Stimulated activated CD4-positive, alpha-beta T cell treated with anti-CD3 and anti-CD28 coated beads, Interleukin-1b, Interleukin-23, amount 100 ng/mL, for 48 hours (primary cell): ENCODE measurements around the gene ACTN1.

ENCODE experiments used
- DNase-seq: peaks from one replicate; pipeline ENCODE4 v3.0.0-alpha.2; 2020

ACTN1 gene

GRCh38 chr14:68908201-68908600 is 70.9 kb downstream of the ACTN1 start:
- no peak for DNase-seq

DNA sequence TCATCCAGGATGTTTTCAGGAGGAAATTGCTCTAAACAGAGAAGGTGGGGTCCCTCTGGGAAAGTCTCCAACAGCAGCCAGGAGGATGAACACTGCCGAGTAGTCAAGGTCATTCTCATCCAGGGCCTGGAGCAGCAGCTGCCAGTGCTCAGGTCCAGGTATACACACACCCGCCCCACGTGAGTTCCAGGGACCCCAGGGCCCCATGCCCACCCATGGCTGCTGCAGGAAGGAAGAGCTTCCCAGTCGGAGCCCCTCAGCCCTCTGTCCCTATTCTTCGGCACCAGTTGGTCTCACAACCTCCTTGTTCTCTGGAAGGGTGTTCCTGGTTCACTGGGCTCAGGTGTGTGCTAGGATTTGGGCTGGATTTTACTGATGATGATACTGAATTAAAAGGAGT is 72.7 kb downstream of the ACTN1 start:
- no peak for DNase-seq

- DNase-seq: no peak
Observed at GRCh38 chr14:68905107-68905895, 73.8 kb downstream of the ACTN1 start.

DNA sequence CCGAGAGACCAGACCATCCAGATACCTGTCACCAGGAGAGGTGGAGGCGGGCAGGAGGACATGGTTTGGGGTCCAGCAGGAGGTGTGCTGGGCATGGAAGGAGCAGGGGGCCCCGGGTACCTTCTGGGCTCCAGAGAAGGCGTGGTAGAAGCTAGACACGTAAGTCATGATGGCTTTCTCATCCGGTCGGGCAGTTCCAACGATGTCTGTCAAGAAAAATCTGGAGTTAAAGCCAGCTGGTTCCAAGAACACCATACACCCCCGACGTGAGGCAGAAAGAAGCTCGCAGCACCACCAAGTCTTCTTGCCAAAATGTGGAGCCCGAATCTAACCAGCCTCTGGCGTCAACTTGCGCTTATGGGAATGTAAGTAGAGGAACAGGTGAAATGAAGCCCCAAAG is 76.7 kb downstream of the ACTN1 start:
- no peak for DNase-seq

DNA sequence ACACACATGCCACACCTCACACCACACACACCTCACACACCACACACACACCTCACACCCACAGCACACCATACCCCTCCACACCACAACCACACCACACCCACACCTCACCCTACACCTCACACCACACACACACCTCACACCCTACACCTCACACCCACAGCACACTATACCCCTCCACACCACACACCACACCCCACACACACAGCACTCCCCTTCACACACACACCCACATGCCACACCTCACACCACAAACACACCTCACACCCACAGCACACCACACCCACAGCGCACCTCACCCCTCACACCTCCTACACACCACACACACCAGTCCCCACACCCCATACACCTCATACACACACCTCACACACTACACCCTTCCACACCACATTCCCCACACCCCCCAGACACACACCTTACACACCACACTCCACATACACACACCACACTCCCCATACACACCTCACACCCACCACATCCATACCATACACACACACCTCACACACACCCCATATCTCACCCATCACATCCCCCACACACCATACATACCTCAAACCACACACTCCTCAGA is 80.0 kb downstream of the ACTN1 start:
- DNase-seq: no peak

DNA sequence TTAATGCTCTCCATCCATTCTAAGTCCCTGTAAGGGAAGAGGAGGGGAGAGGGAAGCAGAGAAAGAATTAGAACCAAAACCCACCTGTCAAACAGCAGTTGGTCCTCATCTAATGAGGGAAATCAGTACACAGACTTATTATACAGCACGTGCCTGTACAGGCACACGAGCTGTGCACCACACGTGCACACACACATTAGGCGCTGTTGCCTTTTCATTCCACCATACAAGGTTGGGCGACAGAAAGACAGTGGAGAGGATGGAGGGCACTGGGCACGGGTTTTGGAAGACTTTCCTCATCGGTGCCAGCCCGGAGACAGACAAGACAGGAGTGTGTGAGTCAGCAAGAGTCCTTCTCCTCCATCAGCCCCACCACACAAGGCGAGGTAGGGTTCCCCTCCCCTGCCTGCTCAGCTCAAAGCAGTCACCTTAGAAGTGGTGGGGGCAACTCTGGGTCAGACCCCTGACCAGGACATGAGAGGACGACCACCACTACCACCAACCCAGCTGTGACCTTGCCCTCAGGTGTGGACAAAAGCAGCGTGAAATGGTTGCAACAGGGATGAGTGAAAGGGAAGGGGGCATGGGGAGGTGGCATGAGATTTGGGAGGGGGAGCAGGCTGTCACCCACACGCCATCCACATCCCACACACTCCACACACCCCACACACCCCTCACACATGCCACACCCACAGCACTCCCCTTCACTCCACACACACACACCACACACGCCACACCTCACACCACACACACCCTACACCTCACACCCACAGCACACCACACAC is 80.7 kb downstream of the ACTN1 start:
- DNase-seq: no peak

- DNase-seq: no peak
Observed at GRCh38 chr14:68897559-68898155, 81.4 kb downstream of the ACTN1 start.

DNA sequence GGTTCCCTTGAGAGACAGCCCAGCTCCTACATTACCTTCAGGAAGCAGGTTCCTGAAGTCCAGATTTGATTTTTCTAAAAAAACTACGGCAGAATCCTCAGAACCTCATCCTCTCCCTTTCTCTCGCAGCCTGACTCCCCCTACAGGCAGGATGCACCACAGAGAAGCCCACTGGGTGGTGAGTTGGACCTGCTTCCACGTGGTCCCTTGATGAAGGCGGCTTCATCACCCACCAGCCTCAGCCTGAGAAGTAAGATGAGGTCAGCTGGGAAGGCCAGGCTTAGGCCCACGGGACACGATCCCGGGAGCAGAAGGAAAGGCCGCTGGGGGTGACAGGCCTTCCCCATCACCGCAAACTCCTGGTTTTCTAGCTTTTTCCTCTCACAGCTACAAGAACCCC is 83.0 kb downstream of the ACTN1 start:
- no peak for DNase-seq

DNA sequence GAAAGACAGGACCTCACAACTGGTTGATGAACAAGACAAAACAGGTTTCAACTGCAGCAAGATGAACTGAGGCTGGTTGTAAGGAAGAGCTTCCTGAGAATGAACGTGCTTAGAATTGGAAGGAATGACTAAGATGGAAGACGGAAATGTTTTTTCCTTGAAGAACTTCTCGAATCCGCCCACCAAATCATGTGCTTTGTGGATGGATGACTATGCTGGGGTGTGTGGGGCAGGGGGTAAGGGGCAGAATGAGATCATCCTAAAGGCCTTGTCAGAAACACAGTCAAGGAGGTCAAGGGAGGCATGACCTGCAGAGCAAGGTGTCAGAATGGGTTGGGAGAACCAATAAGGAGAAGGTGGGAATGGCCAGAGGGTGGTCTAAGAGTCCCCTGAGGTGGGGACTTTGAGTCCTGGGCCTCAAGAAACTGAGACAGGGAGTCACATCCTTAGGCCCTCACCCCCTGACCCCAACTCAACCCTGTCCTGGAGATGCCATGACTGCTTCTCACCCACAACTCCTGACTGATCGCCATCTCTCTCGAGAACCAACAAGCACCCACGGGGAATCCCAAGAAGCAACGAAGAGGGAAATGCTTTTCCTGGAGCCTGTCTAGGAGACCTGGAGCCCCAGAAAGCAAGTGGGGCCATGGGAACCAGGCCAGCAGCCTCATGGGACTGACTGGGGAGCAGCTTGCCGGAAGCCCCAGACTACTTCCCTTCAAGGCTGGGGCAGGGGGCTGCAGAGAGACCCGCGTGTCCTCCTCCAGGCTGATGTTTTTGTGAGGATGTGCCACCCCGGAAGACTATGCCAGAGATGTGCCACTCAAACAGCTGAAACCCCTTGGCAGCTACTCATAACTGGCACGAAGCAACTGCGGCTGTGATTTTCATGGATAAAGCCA is 84.0 kb downstream of the ACTN1 start:
- no peak for DNase-seq

GRCh38 chr14:68894123-68894522 is 85.0 kb downstream of the ACTN1 start:
- no peak for DNase-seq

- DNase-seq: no peak
Observed at GRCh38 chr14:68893566-68893965, 85.5 kb downstream of the ACTN1 start.

DNA sequence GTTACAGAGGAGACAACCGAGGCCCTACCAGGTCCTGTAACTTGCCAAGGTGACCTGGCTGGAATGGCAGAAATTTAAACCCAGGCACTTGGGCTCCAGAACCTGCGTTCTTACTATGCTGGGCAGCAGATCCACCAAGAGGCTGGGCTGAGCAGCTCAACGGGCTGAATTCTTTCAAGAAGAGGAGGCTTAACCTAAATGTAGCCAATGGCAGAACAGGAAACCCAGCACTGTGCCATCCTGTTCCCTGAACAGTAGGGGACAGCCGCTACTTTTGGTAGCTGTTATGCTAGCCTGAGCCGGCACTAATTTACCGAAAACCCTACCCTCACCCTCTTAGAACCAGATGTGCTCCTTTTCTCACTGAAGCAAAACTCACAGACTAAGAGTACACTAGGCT is 86.1 kb downstream of the ACTN1 start:
- no peak for DNase-seq

- no peak for DNase-seq
Observed at GRCh38 chr14:68891851-68892660, 87.0 kb downstream of the ACTN1 start.

DNA sequence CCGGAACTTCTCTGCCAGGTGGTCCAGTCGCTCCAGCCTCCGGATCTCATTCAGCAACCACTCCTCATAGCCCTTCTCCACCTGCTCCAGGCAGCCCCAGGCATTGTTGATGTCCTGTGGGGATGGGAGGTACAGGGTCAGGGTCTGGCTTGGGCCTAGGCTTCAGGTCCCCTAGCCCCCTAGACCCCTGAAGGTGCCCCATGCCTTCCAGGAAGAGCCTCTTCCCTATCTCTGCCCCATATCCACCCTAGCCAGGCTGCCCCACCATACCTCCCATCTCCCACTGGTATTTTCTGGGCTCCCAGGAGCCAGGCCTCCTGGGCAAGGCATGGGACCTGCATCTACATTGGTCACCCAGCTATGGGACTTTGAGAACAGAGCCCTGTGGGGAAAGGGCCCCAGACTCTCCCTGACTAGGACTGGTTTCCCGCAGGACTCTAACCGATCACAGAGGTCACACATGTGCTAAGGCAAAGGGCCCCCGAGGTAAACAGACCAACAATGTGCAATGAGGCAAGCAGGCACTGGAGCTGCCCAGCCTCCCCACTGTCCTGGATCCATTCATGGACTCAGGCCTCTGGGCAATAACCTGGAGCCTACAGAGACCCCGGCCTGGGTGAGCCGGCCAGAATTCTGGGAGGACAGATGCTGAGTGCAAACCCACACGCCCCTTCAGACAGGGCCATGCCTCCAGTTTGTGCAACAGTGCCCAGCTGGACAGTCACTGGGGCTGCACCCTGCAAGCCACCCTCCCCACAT is 88.8 kb downstream of the ACTN1 start:
- no peak for DNase-seq

GRCh38 chr14:68888883-68889282 is 90.2 kb downstream of the ACTN1 start:
- DNase-seq: no peak

DNA sequence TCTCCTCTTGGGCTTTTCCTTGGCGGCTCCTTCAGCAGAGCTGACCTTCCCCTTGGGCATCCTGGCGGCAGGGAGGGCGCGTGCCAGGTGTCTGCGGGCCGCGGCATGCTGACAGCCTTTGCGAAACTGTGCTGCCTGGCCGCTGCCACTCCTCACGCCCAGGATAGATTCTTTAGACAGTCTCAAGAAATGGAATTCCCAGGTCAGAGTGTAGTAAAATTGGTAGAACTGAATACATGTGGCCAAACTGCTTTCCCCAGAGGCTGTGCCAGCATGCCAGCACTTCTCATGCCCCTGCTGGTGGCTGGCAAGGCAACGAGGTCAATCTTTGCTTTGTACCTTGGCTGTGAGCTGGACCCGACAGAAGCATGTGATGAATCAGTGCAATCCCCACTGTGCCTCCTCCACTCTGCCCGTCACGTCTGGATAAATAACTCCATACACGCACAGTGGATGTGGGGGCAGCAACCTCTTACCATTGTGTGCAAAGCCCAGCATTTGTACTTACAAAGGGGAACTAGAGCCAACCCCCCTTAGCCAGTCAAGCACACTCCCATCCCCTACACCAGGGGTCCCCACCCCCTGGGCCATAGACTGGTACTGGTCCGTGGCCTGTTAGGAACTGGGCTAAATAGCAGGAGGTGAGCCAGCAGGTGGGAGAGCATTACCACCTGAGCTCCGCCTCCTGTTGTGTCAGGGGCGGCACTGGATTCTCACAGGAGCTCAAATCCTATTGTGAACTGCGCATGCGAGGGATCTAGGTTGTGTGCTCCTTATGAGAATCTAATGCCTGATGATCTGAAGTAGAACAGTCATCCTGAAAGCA is 90.9 kb downstream of the ACTN1 start:
- no peak for DNase-seq

GRCh38 chr14:68886109-68886434 is 93.0 kb downstream of the ACTN1 start:
- no peak for DNase-seq

DNA sequence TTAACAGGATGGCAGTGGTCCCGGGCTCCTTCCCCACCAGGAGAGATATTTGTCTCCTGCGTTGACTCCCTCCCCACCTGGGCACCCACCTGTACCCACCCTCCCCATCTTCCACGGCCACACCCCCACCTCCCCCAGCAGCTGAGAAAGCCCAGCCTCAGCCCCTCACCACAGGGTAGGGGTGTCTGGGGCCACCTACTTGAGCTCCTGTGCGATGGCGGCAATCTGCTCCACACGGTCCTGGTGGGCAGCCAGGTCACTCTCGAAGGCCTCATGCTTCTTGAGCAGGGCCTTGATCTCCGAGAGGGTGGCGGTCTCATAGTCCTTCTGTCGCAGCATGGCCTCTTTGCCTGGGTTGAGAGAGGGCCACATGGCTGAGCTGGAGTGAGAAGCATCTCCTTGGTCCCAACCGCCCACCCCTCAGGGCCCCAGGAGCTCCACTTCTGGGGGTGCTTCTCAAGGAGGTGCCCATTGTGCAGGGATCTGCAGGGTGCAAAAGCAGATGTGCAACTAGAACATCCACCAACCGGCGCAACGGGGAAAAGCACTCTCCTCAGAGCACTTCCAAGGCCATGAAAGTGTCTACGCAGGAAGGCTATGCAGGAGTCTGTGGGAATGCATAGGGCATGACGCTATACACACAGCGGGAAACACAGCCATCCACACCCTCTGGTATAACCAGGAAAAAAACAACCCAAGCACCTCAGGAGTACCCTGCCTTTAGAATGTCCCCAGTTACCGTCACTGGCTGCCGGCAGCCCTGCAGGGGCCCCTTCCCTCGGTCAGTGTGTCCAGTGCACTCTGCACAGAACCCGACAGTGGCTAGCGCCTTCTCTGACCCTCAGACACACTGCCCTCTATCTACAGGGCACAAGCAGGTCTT is 93.6 kb downstream of the ACTN1 start:
- DNase-seq: no peak
